ENCODE results near the gene SUPT4H1. TPM values are rescaled to one million over a fixed set of nuclear protein-coding genes. Genes with fewer than 3 reads are reported as not detected.

The SUPT4H1 gene
- total and polyA plus RNA-seq, 9 of the 15 experiments (the other 6 are each of a cell fraction or from before 2014, with no cell fraction given) = 62.1 to 320 (median 117) TPM

DNA sequence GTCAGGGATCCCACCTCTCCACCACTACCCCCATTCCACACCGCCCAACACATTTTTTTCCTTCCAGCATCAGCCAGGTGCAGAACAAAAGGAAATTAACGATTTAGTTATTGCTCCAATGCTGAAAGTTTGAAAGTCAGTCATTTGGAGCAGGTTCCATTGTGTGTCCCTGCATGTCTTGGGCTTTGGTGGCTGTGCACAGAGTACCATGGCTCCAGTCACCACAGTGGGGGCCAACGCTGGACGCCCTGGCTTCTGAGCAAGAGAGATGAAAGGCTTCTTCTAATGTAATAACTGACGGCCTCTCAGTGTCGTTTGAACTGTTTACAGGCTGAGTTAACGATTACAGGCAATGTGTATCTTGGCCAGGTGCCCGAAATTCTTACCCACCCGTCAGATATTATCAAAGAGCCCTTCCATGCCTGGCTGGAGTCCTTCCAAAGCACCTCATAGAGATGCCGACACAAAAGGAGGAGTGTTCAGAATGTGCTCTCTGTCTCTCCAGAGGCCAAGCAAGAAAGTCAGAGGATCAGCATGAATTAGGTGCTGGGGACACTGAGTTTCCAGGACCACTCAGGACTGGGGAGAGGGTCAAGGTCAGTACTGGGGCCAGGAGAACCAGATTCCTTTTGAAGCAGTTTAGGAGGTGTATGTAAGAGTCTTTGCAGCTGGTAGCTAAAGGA lies 39.4 kb upstream of the SUPT4H1 start (continued):
- no peak for TF ChIP-seq CHCHD3 (CRISPR knock-in tag; IDR thresholded peaks at IDR 0.05)
- 0 out of 2 replicates have a peak, but pooled peaks have one; percentile 23 for TF ChIP-seq GATAD2A (IDR thresholded peaks at IDR 0.05)
- TF ChIP-seq FOXA3 (CRISPR knock-in tag; conservative IDR thresholded peaks at IDR 0.05 in 1 of 2, IDR thresholded peaks at IDR 0.05 in 1 of 2) = peak; percentile 97 to 98
- TF ChIP-seq MYBL2 (IDR thresholded peaks at IDR 0.05; ENCODE audit: low read depth) = peak; percentile 60
- TF ChIP-seq MYBL2 (CRISPR knock-in tag; IDR thresholded peaks at IDR 0.05; ENCODE audit: borderline replicate concordance) = no peak
- no peak for TF ChIP-seq KLF16 (IDR thresholded peaks at IDR 0.05)
- no peak for TF ChIP-seq NCOA4 (IDR thresholded peaks at IDR 0.05; ENCODE audit: partially characterized antibody)
- TF ChIP-seq FOXK2 (conservative IDR thresholded peaks at IDR 0.05 in 1 of 2, IDR thresholded peaks at IDR 0.05 in 1 of 2; ENCODE audit: low read depth in 2 of 2) = no peak
- TF ChIP-seq ZNF347 (CRISPR knock-in tag; IDR thresholded peaks at IDR 0.05; ENCODE audit: low read depth) = no peak
- no peak for TF ChIP-seq ILK (tag; IDR thresholded peaks at IDR 0.05; ENCODE audit: borderline replicate concordance, low read depth)
- no peak for TF ChIP-seq TRIM28 (IDR thresholded peaks at IDR 0.05)
- no peak for TF ChIP-seq E2F3 (CRISPR knock-in tag; IDR thresholded peaks at IDR 0.05)
- TF ChIP-seq SMARCC2 (IDR thresholded peaks at IDR 0.05; ENCODE audit: low read depth) = 0 out of 2 replicates have a peak, but pooled peaks have one; percentile 56
- no peak for TF ChIP-seq CHD4 (IDR thresholded peaks at IDR 0.05; ENCODE audit: insufficient read depth, insufficient replicate concordance, low read depth, low read length, poor library complexity, severe bottlenecking)
- no peak for TF ChIP-seq CCAR2 (IDR thresholded peaks at IDR 0.05; ENCODE audit: low read depth, low read length)
- TF ChIP-seq MECOM (CRISPR knock-in tag; IDR thresholded peaks at IDR 0.05) = no peak
- no peak for TF ChIP-seq ESRRB (CRISPR knock-in tag; IDR thresholded peaks at IDR 0.05; ENCODE audit: borderline replicate concordance)
- no peak for TF ChIP-seq RBM34 (IDR thresholded peaks at IDR 0.05; ENCODE audit: borderline replicate concordance, insufficient read depth, low read length)
- no peak for TF ChIP-seq ZNF239 (CRISPR knock-in tag; IDR thresholded peaks at IDR 0.05)
- no peak for TF ChIP-seq XRCC4 (IDR thresholded peaks at IDR 0.05; ENCODE audit: extremely low read depth, insufficient read depth, insufficient read length)
- no peak for TF ChIP-seq HNRNPUL1 (IDR thresholded peaks at IDR 0.05; ENCODE audit: low read length)
- TF ChIP-seq, protein P1, sequence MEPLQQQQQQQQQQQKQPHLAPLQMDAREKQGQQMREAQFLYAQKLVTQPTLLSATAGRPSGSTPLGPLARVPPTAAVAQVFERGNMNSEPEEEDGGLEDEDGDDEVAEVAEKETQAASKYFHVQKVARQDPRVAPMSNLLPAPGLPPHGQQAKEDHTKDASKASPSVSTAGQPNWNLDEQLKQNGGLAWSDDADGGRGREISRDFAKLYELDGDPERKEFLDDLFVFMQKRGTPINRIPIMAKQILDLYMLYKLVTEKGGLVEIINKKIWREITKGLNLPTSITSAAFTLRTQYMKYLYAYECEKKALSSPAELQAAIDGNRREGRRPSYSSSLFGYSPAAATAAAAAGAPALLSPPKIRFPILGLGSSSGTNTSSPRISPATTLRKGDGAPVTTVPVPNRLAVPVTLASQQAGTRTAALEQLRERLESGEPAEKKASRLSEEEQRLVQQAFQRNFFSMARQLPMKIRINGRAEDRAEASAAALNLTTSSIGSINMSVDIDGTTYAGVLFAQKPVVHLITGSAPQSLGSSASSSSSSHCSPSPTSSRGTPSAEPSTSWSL (CRISPR knock-in tag; IDR thresholded peaks at IDR 0.05; ENCODE audit: borderline replicate concordance) = no peak
- TF ChIP-seq DPF2 (IDR thresholded peaks at IDR 0.05) = peak; percentile 82
- peak; percentile 18; the same call in 1 of the 2 replicates for TF ChIP-seq RB1 (IDR thresholded peaks at IDR 0.05; ENCODE audit: low read depth)
- TF ChIP-seq TAF7 (tag; IDR thresholded peaks at IDR 0.05) = no peak
- TF ChIP-seq, protein P2, sequence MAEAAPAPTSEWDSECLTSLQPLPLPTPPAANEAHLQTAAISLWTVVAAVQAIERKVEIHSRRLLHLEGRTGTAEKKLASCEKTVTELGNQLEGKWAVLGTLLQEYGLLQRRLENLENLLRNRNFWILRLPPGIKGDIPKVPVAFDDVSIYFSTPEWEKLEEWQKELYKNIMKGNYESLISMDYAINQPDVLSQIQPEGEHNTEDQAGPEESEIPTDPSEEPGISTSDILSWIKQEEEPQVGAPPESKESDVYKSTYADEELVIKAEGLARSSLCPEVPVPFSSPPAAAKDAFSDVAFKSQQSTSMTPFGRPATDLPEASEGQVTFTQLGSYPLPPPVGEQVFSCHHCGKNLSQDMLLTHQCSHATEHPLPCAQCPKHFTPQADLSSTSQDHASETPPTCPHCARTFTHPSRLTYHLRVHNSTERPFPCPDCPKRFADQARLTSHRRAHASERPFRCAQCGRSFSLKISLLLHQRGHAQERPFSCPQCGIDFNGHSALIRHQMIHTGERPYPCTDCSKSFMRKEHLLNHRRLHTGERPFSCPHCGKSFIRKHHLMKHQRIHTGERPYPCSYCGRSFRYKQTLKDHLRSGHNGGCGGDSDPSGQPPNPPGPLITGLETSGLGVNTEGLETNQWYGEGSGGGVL (CRISPR knock-in tag; IDR thresholded peaks at IDR 0.05) = no peak
- no peak for TF ChIP-seq EZH2 (IDR thresholded peaks at IDR 0.05; ENCODE audit: borderline replicate concordance, low read depth, low read length)
- TF ChIP-seq MCM5 (IDR thresholded peaks at IDR 0.05; ENCODE audit: low read depth) = no peak
- TF ChIP-seq YBX1 (IDR thresholded peaks at IDR 0.05) = no peak
